ENCODE data around the gene NAA10.

NAA10 gene

GRCh38 chrX:153913701-153914100, 21.1 kb downstream of the NAA10 start:
- no peak for DNase-seq
- ChIA-PET CTCF (interaction anchor here (1.3 to 3.0 kb wide), 2 partner anchors 8 to 34 kb away, joined by 3 to 19 read pairs; no protein-coding TSS in a partner anchor), POLR2A (no interaction called here)
- Histone ChIP-seq H3K36me3 (ENCODE audit: control insufficient read depth in 4 of 4, insufficient read depth in 4 of 4, low read length in 3 of 4) (peaks cover 0 to 66% (median 36%) of the 10 kb centered on the region in 4 experiments), H3K4me3 (ENCODE audit: control insufficient read depth in 1 of 7, extremely low read depth in 1 of 7, insufficient read depth in 4 of 7, low read depth in 2 of 7, low read length in 6 of 7) (no peak overlapping the region), H3K27me3 (replicated peaks in 2 of 5; ENCODE audit: control insufficient read depth in 4 of 5, insufficient read depth in 5 of 5, low read length in 4 of 5) (peaks cover 0 to 8% (median 0%) of the 10 kb centered on the region in 5 experiments), H3K4me1 (ENCODE audit: control extremely low read depth in 1 of 4, control insufficient read depth in 4 of 4, insufficient read depth in 4 of 4, low read length in 3 of 4) (no peaks in the 10 kb centered on the region), H3K27ac (ENCODE audit: insufficient read depth in 1 of 2, low read depth in 1 of 2, low read length in 2 of 2, poor library complexity in 1 of 2, severe bottlenecking in 2 of 2) (no peak overlapping the region), H3K9me3 (ENCODE audit: control extremely low read depth in 1 of 5, control insufficient read depth in 4 of 5, insufficient read depth in 2 of 5, low read depth in 1 of 5, low read length in 4 of 5) (no peaks in the 10 kb centered on the region)
- WGBS (ENCODE audit: insufficient coverage): 95% methylated on average over 16 of the region's 17 CpGs

DNA sequence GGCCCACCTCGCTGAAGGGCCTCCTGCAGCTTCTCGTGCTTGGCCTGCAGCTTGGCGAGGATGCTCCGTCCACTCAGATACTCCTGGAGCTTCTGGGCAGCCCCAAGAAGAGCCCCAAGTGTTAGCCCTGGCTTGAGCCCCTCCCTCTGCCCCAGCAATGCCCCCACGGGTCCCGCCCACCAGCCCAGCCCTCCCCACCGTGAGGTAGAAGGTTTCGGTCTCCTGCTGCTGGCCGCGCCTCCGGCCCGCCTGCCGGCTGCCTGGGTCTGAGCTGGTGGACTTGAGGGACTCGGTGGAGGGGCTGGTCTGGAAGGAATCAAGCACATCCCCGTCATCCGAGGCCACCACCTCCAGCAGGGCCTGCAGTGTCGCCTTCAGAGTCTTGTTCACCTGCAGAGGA, 21.6 kb downstream of the NAA10 start:
- CTCF ChIA-PET: interaction anchor here (3.0 kb wide), 1 partner anchor 9 kb away, joined by 19 read pairs; no protein-coding TSS in a partner anchor
- H3K36me3 ChIP-seq (ENCODE audit: control insufficient read depth in 4 of 4, insufficient read depth in 4 of 4, low read length in 3 of 4): peaks cover 0 to 65% (median 36%) of the 10 kb centered on the region in 4 experiments
- H3K27ac ChIP-seq (ENCODE audit: insufficient read depth in 1 of 2, low read depth in 1 of 2, low read length in 2 of 2, poor library complexity in 1 of 2, severe bottlenecking in 2 of 2): no peak overlapping the region
- peaks cover 0 to 7% (median 0%) of the 10 kb centered on the region in 5 experiments for H3K27me3 ChIP-seq (replicated peaks in 2 of 5; ENCODE audit: control insufficient read depth in 4 of 5, insufficient read depth in 5 of 5, low read length in 4 of 5)
- no peak for DNase-seq
- WGBS (ENCODE audit: insufficient coverage): 86% methylated on average over 8 of the region's 17 CpGs
- H3K9me3 ChIP-seq (ENCODE audit: control extremely low read depth in 1 of 5, control insufficient read depth in 4 of 5, insufficient read depth in 2 of 5, low read depth in 1 of 5, low read length in 4 of 5): no peaks in the 10 kb centered on the region
- H3K4me3 ChIP-seq (ENCODE audit: control insufficient read depth in 1 of 7, extremely low read depth in 1 of 7, insufficient read depth in 4 of 7, low read depth in 2 of 7, low read length in 6 of 7): no peak overlapping the region
- H3K4me1 ChIP-seq (ENCODE audit: control extremely low read depth in 1 of 4, control insufficient read depth in 4 of 4, insufficient read depth in 4 of 4, low read length in 3 of 4): no peaks in the 10 kb centered on the region
- POLR2A ChIA-PET: no interaction called here

GRCh38 chrX:153911798-153912197, 23.0 kb downstream of the NAA10 start:
- peaks cover 0 to 7% (median 0%) of the 10 kb centered on the region in 5 experiments for H3K27me3 ChIP-seq (replicated peaks in 2 of 5; ENCODE audit: control insufficient read depth in 4 of 5, insufficient read depth in 5 of 5, low read length in 4 of 5)
- WGBS (ENCODE audit: insufficient coverage): 94% methylated on average over 5 of the region's 6 CpGs
- ChIA-PET CTCF (interaction anchor here (0.7 to 3.0 kb wide), 4 partner anchors 10 to 365 kb away, joined by 3 to 19 read pairs (median 4); no protein-coding TSS in a partner anchor), POLR2A (no interaction called here)
- peaks cover 0 to 66% (median 38%) of the 10 kb centered on the region in 4 experiments for H3K36me3 ChIP-seq (ENCODE audit: control insufficient read depth in 4 of 4, insufficient read depth in 4 of 4, low read length in 3 of 4)
- no peaks in the 10 kb centered on the region for H3K4me1 ChIP-seq (ENCODE audit: control extremely low read depth in 1 of 4, control insufficient read depth in 4 of 4, insufficient read depth in 4 of 4, low read length in 3 of 4)
- peak overlapping the region in 1 of 2 experiments; percentile 11 for H3K27ac ChIP-seq (ENCODE audit: insufficient read depth in 1 of 2, low read depth in 1 of 2, low read length in 2 of 2, poor library complexity in 1 of 2, severe bottlenecking in 2 of 2)
- H3K9me3 ChIP-seq (ENCODE audit: control extremely low read depth in 1 of 5, control insufficient read depth in 4 of 5, insufficient read depth in 2 of 5, low read depth in 1 of 5, low read length in 4 of 5): no peaks in the 10 kb centered on the region
- no peak for DNase-seq
- H3K4me3 ChIP-seq (ENCODE audit: control insufficient read depth in 1 of 7, extremely low read depth in 1 of 7, insufficient read depth in 4 of 7, low read depth in 2 of 7, low read length in 6 of 7): no peak overlapping the region

- Histone ChIP-seq H3K36me3 (ENCODE audit: control insufficient read depth in 4 of 4, insufficient read depth in 4 of 4, low read length in 3 of 4) (peaks cover 0 to 56% (median 33%) of the 10 kb centered on the region in 4 experiments), H3K4me1 (ENCODE audit: control extremely low read depth in 1 of 4, control insufficient read depth in 4 of 4, insufficient read depth in 4 of 4, low read length in 3 of 4) (peaks cover 0 to 6% (median 0%) of the 10 kb centered on the region in 4 experiments), H3K27ac (ENCODE audit: insufficient read depth in 1 of 2, low read depth in 1 of 2, low read length in 2 of 2, poor library complexity in 1 of 2, severe bottlenecking in 2 of 2) (no peak overlapping the region), H3K4me3 (ENCODE audit: control insufficient read depth in 1 of 7, extremely low read depth in 1 of 7, insufficient read depth in 4 of 7, low read depth in 2 of 7, low read length in 6 of 7) (no peak overlapping the region), H3K27me3 (replicated peaks in 2 of 5; ENCODE audit: control insufficient read depth in 4 of 5, insufficient read depth in 5 of 5, low read length in 4 of 5) (peaks cover 0 to 14% (median 0%) of the 10 kb centered on the region in 5 experiments), H3K9me3 (ENCODE audit: control extremely low read depth in 1 of 5, control insufficient read depth in 4 of 5, insufficient read depth in 2 of 5, low read depth in 1 of 5, low read length in 4 of 5) (no peaks in the 10 kb centered on the region)
- POLR2A ChIA-PET: no interaction called here
- no peak for DNase-seq
- CTCF ChIA-PET: interaction anchor here (1.0 to 3.0 kb wide), 3 partner anchors 12 to 40 kb away, joined by 3 to 19 read pairs (median 5); no protein-coding TSS in a partner anchor
- WGBS (ENCODE audit: insufficient coverage): 95% methylated on average over 12 of the region's 22 CpGs
Measured at GRCh38 chrX:153910446-153910845, 24.4 kb downstream of the NAA10 start.

GRCh38 chrX:153909980-153910360, 24.9 kb downstream of the NAA10 start:
- H3K9me3 ChIP-seq (ENCODE audit: control extremely low read depth in 1 of 5, control insufficient read depth in 4 of 5, insufficient read depth in 2 of 5, low read depth in 1 of 5, low read length in 4 of 5): no peaks in the 10 kb centered on the region
- no peak for DNase-seq
- H3K27me3 ChIP-seq (replicated peaks in 2 of 5; ENCODE audit: control insufficient read depth in 4 of 5, insufficient read depth in 5 of 5, low read length in 4 of 5): peaks cover 0 to 14% (median 0%) of the 10 kb centered on the region in 5 experiments
- H3K27ac ChIP-seq (ENCODE audit: insufficient read depth in 1 of 2, low read depth in 1 of 2, low read length in 2 of 2, poor library complexity in 1 of 2, severe bottlenecking in 2 of 2): no peak overlapping the region
- WGBS (ENCODE audit: insufficient coverage): 93% methylated on average over 25 of the region's 25 CpGs
- ChIA-PET CTCF (interaction anchor here (1.8 kb wide), 1 partner anchor 15 kb away, joined by 4 read pairs; no protein-coding TSS in a partner anchor), POLR2A (no interaction called here)
- H3K4me3 ChIP-seq (ENCODE audit: control insufficient read depth in 1 of 7, extremely low read depth in 1 of 7, insufficient read depth in 4 of 7, low read depth in 2 of 7, low read length in 6 of 7): no peak overlapping the region
- H3K4me1 ChIP-seq (ENCODE audit: control extremely low read depth in 1 of 4, control insufficient read depth in 4 of 4, insufficient read depth in 4 of 4, low read length in 3 of 4): peaks cover 0 to 8% (median 2%) of the 10 kb centered on the region in 4 experiments
- peaks cover 0 to 56% (median 33%) of the 10 kb centered on the region in 4 experiments for H3K36me3 ChIP-seq (ENCODE audit: control insufficient read depth in 4 of 4, insufficient read depth in 4 of 4, low read length in 3 of 4)

- ChIA-PET POLR2A (no interaction called here), CTCF (interaction anchor here (1.1 to 1.8 kb wide), 2 partner anchors 16 to 38 kb away, joined by 3 to 4 read pairs; no protein-coding TSS in a partner anchor)
- H3K4me3 ChIP-seq (ENCODE audit: control insufficient read depth in 1 of 7, extremely low read depth in 1 of 7, insufficient read depth in 4 of 7, low read depth in 2 of 7, low read length in 6 of 7): no peak overlapping the region
- 91% methylated on average over 29 of the region's 37 CpGs for WGBS (ENCODE audit: insufficient coverage)
- peaks cover 0 to 52% (median 32%) of the 10 kb centered on the region in 4 experiments for H3K36me3 ChIP-seq (ENCODE audit: control insufficient read depth in 4 of 4, insufficient read depth in 4 of 4, low read length in 3 of 4)
- no peak overlapping the region for H3K27ac ChIP-seq (ENCODE audit: insufficient read depth in 1 of 2, low read depth in 1 of 2, low read length in 2 of 2, poor library complexity in 1 of 2, severe bottlenecking in 2 of 2)
- peaks cover 0 to 14% (median 9%) of the 10 kb centered on the region in 4 experiments for H3K4me1 ChIP-seq (ENCODE audit: control extremely low read depth in 1 of 4, control insufficient read depth in 4 of 4, insufficient read depth in 4 of 4, low read length in 3 of 4)
- H3K9me3 ChIP-seq (ENCODE audit: control extremely low read depth in 1 of 5, control insufficient read depth in 4 of 5, insufficient read depth in 2 of 5, low read depth in 1 of 5, low read length in 4 of 5): no peaks in the 10 kb centered on the region
- H3K27me3 ChIP-seq (replicated peaks in 2 of 5; ENCODE audit: control insufficient read depth in 4 of 5, insufficient read depth in 5 of 5, low read length in 4 of 5): peaks cover 0 to 15% (median 0%) of the 10 kb centered on the region in 5 experiments
- no peak for DNase-seq
Measured at GRCh38 chrX:153909024-153909979, 25.5 kb downstream of the NAA10 start.
